Hindlimb muscle (tissue), 1 donor: ENCODE results near the gene OTOP2. TPM values are rescaled to one million over a fixed set of nuclear protein-coding genes. Genes with fewer than 3 reads are reported as not detected.

Experiments used
- DNase-seq: peaks from one replicate; pipeline ENCODE4 v3.0.0-alpha.2; 2013
- polyA plus RNA-seq: library from polyadenylated mRNA; unstranded; fragments of 120-200 nt; gene quantifications from one replicate; pipeline ENCODE4 v1.2.1, GENCODE V29; 2013; ENCODE audit not compliant: insufficient read length

OTOP2 gene, protein sequence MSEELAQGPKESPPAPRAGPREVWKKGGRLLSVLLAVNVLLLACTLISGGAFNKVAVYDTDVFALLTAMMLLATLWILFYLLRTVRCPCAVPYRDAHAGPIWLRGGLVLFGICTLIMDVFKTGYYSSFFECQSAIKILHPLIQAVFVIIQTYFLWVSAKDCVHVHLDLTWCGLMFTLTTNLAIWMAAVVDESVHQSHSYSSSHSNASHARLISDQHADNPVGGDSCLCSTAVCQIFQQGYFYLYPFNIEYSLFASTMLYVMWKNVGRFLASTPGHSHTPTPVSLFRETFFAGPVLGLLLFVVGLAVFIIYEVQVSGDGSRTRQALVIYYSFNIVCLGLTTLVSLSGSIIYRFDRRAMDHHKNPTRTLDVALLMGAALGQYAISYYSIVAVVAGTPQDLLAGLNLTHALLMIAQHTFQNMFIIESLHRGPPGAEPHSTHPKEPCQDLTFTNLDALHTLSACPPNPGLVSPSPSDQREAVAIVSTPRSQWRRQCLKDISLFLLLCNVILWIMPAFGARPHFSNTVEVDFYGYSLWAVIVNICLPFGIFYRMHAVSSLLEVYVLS
- polyA plus RNA-seq: not detected

GRCh38 chr17:74924250-74924948 lies at the start of gene OTOP2:
TSS of gene OTOP2 (plus strand) at chr17:74924273. CDS start at chr17:74924633, 360 bp downstream.
- DNase-seq: no peak

DNA sequence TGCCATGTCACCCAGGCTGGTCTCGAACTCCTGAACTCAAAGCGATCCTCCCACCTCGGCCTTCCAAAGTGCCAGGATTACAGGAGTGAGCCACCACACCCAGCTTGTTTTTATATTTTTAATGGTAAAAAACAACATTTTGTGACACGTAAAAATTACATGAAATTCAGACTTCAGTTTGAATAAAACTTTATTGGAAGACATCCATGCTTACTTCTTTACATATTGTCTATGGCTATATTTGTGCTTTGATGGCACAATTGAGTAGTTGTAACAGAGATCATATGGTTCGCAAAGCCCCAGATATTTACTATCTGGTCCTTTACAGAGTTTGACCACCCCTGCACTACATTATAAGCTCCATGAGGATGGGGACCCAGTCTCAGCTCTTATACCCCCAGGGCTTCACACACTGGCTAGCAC lies 49.4 kb upstream of the OTOP2 start:
- DNase-seq: no peak

DNA sequence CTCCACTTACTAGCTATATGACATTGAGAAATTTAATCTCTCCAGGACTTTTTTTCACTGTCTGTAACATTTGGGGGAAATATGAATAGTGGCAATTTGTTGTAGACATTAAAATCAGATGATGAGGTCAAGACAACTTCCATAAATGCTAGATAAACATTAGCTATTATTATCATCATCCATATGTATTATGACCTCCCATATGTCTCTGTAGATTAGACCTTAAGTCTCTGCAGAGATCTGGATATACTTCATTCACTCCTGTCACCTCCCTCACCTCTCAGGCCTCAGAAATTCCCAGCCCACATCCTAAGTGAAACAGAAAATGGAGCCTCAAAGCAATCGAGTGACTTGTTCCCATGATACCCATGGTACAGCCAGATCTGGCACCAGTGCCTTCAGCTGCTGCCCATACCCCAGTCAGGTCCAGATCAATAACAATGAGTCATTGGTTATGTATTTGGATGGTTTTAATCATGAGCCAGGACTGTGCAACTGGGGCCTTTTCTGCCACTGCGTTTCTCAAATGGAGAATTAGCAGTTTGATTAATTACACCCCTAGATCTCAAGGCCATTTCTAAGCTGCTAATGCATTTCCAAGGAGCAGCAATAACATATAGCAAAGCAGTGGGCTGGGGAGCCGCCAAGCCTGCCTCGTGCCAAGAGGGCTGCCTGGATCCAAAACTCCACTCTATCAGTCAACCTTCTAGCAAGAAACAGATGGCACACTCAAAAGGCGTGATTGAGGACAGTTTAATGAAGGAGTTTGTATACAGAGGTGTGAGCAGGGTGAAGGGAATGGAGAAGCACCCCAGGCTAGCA lies 48.7 kb upstream of the OTOP2 start:
- DNase-seq: no peak

- no peak for DNase-seq
These were observed 48.0 kb upstream of the OTOP2 start for GRCh38 chr17:74875977-74876593.

DNA sequence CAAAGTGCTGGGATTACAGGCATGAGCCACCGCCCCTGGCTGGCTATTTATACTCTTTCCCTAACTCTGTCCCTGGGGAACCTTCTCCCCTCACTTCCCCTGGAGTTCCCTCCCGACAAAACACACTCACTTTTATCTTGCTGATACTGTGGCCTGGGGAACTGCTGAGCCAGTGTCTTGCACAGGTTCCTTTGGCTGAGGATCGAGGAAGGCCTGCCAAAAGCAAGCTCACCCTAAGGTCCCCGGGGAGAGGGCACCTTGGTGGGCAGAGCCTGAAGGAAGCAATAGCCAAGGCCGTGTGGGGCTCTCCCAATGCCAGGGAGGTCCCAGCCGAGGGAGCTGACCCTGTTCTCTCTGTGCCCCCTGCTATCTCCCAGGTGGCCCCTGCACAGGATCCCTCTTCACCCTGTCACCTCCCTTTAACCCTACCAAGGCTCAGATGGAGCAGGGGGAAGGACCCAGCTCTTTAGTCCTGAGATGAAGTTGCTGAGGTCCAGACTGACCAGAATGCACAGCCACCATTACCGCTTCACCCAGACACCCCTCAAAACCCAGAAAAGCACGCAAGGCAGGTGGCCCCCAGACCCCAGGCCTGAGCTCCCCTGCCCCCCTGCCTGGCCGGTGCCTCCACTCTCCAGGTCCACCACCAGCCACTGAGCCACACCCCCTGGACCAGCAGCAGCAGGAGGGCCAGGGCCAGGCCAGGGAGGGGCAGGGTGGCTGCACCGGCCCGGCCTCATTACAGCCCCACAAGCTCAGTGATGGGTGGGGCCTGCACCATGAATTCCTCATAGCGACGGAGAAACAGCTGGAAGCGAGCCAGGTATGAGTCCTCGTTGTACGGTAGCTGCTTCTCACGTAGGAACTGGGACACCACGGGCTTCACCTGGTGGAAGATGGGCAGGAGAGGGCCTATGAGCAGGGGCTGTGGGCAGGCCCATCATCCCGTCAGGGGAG lies 46.2 kb upstream of the OTOP2 start:
- no peak for DNase-seq

- no peak for DNase-seq
These were observed 45.4 kb upstream of the OTOP2 start for GRCh38 chr17:74878658-74879057.

- DNase-seq: no peak
These were observed 44.8 kb upstream of the OTOP2 start for GRCh38 chr17:74879308-74879707.

- DNase-seq: no peak
These were observed 43.0 kb upstream of the OTOP2 start for GRCh38 chr17:74881073-74881472.

- no peak for DNase-seq
These were observed 41.4 kb upstream of the OTOP2 start for GRCh38 chr17:74882517-74883240.

DNA sequence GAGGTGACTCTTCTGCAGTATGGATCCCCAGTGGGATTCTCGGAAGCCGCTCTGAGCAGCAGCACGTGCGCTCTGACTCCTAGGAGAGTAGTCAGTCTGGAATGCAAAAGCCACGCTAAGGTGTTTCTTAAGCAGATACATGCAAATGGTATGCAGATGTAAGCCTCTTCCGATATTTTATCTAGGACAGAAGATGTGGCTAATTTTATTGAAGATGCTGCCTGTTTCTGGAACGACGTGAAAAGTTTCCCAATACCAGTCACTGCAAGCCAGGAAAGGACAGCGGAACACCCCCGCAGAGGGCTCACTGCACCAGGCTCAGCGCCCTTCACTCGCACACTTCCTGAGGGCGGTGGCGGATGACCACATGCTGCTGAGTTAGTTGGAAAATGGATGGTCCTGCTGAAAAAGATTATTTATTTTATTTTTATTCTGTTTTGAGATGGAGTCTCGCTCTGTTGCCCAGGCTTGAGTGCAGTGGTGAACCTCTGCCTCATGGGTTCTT lies 40.8 kb upstream of the OTOP2 start:
- DNase-seq: no peak

GRCh38 chr17:74888469-74888868 lies 35.6 kb upstream of the OTOP2 start:
- no peak for DNase-seq

DNA sequence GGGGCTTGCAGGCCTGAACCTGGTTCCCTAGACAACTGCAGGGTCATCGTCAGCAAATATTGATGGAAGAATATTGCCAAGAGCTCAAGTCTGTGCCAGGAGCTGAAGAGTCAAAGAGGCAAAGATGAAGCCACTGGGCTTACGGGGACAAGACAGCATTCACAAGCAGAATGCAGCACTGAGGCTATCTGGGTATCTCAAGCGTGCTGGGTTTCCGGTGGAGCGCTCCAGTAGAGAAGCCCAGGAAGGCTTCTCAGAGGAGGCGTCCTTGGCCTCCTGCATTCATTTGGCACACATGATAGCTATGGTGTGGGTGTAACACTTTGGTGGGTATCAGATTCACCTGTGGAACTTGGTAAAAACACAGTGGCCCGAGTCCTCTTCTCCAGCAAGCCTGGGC lies 33.5 kb upstream of the OTOP2 start:
- no peak for DNase-seq

DNA sequence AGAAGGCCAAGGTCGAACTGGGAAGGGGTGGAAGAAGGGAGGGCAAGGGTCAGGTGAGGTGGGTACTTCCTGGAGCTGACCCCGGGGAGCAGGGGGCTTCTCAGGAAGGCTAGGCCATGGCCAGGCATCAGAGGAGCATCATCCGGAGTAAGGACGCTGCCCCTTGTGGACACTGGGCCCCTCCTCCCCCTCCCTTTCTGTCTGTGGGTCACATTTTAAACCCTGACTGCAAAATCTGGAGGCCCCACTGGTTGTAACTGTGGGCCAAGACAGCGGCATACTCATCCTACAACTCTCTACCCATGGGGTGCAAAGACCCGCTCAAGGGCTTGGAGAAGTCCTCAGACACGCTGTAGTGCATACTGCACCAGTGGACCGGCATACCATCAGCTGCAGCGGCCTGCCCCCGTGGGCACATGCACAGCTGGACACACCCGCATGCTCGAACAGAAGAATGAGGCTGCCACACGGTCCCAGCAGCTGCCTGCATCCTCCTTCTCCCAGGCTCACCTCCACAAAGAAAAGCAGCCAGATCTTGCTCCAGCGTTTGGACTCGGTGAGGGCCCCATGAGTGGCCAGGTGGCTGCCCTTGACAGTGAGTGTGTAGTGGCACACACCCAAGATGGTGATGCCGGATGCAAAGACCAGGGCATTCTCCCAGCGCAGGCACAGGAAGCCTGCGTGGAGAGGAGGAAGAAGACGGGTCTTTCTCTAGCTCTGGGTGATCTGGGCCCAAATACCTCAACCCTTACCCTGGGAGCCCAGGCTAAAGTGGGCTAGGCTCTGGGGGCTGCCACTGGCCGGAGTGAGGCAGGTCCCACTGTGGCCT lies 31.8 kb upstream of the OTOP2 start:
- no peak for DNase-seq

DNA sequence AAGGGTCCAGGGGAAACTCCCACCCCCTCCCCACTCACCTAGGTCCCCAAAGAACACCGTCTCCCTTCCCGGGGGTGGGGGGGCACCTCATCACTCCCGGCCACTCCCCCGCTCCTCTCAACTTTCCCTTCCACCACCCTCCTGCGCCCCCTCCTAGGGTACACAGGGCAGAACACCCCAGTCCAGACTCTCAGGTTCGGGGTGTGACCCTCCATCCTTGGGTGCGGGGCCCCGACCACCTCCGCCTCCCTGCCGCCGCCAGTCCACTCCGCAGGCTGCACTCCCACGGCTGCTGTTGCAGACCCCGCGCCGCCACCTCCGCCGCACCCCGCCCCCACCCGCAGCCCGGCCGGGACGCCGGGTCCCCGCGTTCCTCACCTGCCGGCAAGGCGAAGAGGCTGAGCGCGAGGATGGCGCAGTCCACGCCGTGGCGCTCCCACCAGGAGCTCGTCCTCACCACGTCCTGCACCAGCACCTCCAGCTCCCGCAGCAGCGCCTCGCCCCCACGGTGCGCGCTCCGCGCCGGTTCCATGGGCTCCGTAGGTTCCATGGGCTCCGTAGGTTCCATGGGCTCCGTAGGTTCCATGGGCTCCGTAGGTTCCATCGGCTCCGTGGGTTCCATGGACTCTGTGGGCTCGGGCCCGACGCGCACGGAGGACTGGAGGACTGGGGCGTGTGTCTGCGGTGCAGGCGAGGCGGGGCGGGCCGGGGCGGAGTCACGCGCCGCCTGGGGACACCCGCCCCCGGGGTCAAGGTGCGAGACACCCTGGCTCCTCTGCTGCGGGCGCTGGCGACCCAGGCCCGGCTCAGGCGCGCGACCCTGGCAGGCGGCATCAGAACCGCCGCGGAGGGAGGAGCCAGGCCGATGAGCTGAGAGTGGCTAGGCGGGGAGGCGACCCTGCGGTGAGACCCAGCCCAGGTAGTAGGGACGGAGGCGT lies 30.8 kb upstream of the OTOP2 start, which contains the start of gene FADS6:
Gene FADS6 (minus strand): TSS at position 660 of the 938 bp plus-strand sequence. CDS start 38 bp downstream, at position 622.
- DNase-seq: no peak

- DNase-seq: no peak
These were observed 30.0 kb upstream of the OTOP2 start for GRCh38 chr17:74893936-74894671.

DNA sequence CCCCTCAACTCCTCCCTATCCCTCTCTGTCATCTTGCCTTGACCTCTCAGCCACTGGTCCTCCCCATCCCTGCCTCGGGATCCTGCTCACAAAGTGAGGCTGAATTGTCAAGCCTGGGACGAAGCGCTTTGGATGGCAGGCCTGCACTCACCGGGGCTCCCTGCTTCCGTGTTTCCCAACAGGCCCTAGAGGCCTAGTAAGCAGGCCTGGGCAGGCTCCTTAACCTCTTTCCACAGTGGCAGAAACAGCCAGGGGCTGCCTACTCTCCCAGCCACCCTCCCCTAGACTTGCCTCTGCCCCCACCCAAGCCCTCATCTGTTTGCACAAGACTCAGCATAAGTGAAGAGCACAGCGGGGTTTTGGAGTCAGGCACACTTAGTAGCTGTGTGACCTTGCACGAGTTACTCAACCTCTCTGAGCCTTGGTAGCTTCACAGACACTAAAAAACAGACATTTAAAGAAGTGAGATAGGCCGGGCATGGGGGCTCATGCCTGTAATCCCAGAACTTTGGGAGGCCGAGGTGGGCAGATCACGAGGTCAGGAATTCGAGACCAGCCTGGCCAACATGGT lies 25.6 kb upstream of the OTOP2 start:
- no peak for DNase-seq

- no peak for DNase-seq
These were observed 23.9 kb upstream of the OTOP2 start for GRCh38 chr17:74900208-74900607.
